Subcutaneous abdominal adipose tissue (tissue), 5 donors: Measurements from ENCODE around the gene NOC2L.
"Not testable (repeated sequence)": the region's sequence is repeated elsewhere in the genome, so short reads cannot be mapped to it uniquely, and the experiment has no call there.

Source experiments
- H3K27ac ChIP-seq: one replicate; pipeline ENCODE4 v1.7.0; 2013; ENCODE audit warnings: low read depth, mild to moderate bottlenecking, inconsistent platforms, low read length, moderate library complexity
- H3K27me3 ChIP-seq, 5 donors: one replicate each; pipeline ENCODE4 v1.7.0; 2013; ENCODE audit warnings: low read length in 5 of 5, inconsistent platforms in 1 of 5; ENCODE audit not compliant: control insufficient read depth in 5 of 5, insufficient read depth in 4 of 5
- H3K36me3 ChIP-seq, 5 donors: one replicate each; pipeline ENCODE4 v1.7.0; 2013; ENCODE audit warnings: low read length in 5 of 5; ENCODE audit not compliant: control insufficient read depth in 5 of 5, insufficient read depth in 5 of 5
- H3K4me1 ChIP-seq, 5 donors: one replicate each; pipeline ENCODE4 v1.7.0; 2013; ENCODE audit warnings: low read length in 5 of 5, mild to moderate bottlenecking in 3 of 5, moderate library complexity in 1 of 5; ENCODE audit not compliant: control insufficient read depth in 5 of 5, insufficient read depth in 5 of 5
- H3K4me3 ChIP-seq, 5 donors: one replicate each; pipeline ENCODE4 v1.7.0; 2013; ENCODE audit warnings: low read length in 5 of 5, low read depth in 1 of 5
- H3K9ac ChIP-seq, 5 donors: one replicate each; pipeline ENCODE4 v1.7.0; 2013; ENCODE audit warnings: low read length in 5 of 5, mild to moderate bottlenecking in 4 of 5, moderate library complexity in 3 of 5
- H3K9me3 ChIP-seq, 5 donors: one replicate each; pipeline ENCODE4 v1.7.0; 2013; ENCODE audit warnings: low read length in 5 of 5; ENCODE audit not compliant: control insufficient read depth in 5 of 5
- donor health status: healthy.
- donor health status: healthy.
- donor health status: healthy.
- donor health status: healthy.
- donor health status: healthy.

The NOC2L gene

DNA sequence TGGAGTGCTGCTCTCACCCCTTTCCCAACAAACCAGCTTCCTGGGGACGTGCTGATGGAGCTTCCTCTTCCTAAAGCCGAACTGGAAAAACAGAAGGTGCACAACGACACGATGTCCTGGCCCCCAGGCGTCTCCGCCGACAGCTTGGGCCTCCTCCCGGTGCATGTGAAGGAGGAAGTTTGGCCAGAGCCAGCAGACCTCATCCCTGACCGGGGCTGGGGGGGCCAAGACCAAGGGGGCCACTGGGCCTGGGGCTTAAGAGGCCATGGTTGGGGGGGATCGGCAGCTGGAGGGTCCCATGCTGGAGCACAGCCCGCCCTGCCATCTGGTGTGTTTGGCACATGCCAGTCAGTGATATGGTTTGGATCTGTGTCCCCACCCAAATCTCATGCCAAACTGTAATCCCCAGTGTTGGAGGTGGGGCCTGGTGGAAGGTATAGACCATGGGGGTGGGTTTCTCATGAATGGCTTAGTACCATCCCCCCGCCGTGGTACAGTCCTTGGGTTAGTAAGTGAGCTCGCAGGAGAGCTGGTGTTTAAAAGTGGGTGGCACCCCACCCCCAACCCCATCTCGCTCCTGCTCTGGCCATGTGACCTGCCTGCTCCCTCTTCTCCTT is 34.4 kb upstream of the NOC2L start:
- Histone ChIP-seq H3K36me3 (no peaks in the 10 kb centered on the region), H3K9me3 (peaks cover 0 to 18% (median 5%) of the 10 kb centered on the region in 5 donors), H3K4me3 (no peak overlapping the region), H3K9ac (no peak overlapping the region), H3K27me3 (peaks cover 0 to 25% (median 18%) of the 10 kb centered on the region in 5 donors), H3K4me1 (peaks cover 0 to 6% (median 2%) of the 10 kb centered on the region in 5 donors), H3K27ac (no peak overlapping the region)

- H3K4me1 ChIP-seq = no peaks in the 10 kb centered on the region
- H3K27me3 ChIP-seq = peaks cover 0 to 14% (median 10%) of the 10 kb centered on the region in 5 donors
- H3K4me3 ChIP-seq = no peak overlapping the region
- H3K36me3 ChIP-seq = no peaks in the 10 kb centered on the region
- H3K9ac ChIP-seq = no peak overlapping the region
- H3K27ac ChIP-seq = no peak overlapping the region
- peaks cover 0 to 18% (median 5%) of the 10 kb centered on the region in 5 donors for H3K9me3 ChIP-seq
Observed at GRCh38 chr1:992362-992761, 33.3 kb upstream of the NOC2L start.

DNA sequence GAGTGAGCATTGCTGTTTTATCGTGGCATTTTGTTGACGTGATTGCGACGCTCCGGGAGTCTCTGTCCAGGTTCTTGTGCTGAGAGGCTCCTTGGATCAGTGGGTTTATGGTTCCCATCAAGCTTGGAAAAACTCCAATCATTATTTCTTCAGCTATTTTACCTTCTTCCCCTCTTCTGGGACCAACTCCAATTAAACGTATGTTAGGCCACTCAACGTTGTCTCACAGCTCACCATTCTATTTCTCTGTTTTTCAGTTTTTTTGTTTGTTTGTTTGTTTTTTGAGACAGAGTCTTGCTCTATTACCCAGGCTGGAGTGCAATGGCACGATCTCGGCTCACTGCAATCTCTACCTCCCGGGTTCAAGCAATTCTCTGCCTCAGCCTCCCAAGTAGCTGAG is 32.8 kb upstream of the NOC2L start:
- Histone ChIP-seq H3K27me3 (peaks cover 0 to 9% (median 6%) of the 10 kb centered on the region in 5 donors), H3K27ac (no peak overlapping the region), H3K9me3 (peaks cover 0 to 18% (median 5%) of the 10 kb centered on the region in 5 donors), H3K36me3 (no peaks in the 10 kb centered on the region), H3K4me1 (no peaks in the 10 kb centered on the region), H3K9ac (no peak overlapping the region), H3K4me3 (no peak overlapping the region)

GRCh38 chr1:991275-991674 is 32.2 kb upstream of the NOC2L start:
- not testable (repeated sequence) for H3K27me3 ChIP-seq, H3K27ac ChIP-seq, H3K36me3 ChIP-seq, H3K4me3 ChIP-seq, H3K4me1 ChIP-seq, H3K9ac ChIP-seq
- H3K9me3 ChIP-seq = peaks cover 0 to 18% (median 5%) of the 10 kb centered on the region in 5 donors

DNA sequence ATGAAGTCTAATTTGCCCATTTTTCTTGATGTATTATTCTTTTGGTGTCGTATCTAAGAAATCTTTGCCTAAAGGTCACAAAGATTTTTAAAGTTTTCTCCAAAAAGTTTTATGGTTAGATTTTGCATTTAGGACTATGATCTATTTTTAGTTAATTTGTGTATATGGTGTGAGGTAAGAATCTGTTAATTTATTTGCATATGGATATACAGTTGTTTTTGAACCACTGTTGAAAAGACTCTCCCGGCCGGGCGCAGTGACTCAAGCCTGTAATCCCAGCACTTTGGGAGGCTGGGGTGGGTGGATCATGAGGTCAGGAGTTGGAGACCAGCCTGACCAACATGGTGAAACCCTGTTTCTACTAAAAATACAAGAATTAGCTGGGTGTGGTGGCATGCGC is 29.0 kb upstream of the NOC2L start:
- Histone ChIP-seq H3K27me3 (peaks cover 0 to 18% (median 11%) of the 10 kb centered on the region in 5 donors), H3K9me3 (peaks cover 0 to 17% (median 5%) of the 10 kb centered on the region in 5 donors)
- not testable (repeated sequence) for H3K4me3 ChIP-seq, H3K27ac ChIP-seq, H3K4me1 ChIP-seq, H3K36me3 ChIP-seq, H3K9ac ChIP-seq

- Histone ChIP-seq H3K4me3 (no peak overlapping the region), H3K36me3 (no peaks in the 10 kb centered on the region), H3K27ac (no peak overlapping the region), H3K4me1 (peaks cover 0 to 2% (median 0%) of the 10 kb centered on the region in 5 donors), H3K9me3 (no peaks in the 10 kb centered on the region), H3K27me3 (peaks cover 0 to 32% (median 29%) of the 10 kb centered on the region in 5 donors), H3K9ac (no peak overlapping the region)
Observed at GRCh38 chr1:985126-985525, 26.1 kb upstream of the NOC2L start.

DNA sequence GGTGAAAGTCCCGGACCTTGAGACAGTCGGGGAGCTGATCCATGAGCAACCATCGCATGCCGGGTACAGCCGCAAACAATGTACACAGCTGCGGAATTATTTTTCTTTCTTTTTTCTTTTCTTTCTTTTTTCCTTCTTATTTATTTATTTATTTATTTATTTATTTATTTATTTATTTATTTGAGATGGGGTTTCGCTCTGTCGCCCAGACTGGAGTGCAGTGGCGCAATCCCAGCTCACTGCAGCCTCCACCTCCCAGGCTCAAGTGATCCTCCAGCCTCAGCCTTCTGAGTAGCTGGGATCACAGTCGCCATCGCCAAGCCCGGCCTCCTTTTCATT is 25.4 kb upstream of the NOC2L start:
- Histone ChIP-seq H3K27me3 (peaks cover 4 to 35% (median 32%) of the 10 kb centered on the region in 5 donors), H3K27ac (no peak overlapping the region), H3K4me3 (no peak overlapping the region)

DNA sequence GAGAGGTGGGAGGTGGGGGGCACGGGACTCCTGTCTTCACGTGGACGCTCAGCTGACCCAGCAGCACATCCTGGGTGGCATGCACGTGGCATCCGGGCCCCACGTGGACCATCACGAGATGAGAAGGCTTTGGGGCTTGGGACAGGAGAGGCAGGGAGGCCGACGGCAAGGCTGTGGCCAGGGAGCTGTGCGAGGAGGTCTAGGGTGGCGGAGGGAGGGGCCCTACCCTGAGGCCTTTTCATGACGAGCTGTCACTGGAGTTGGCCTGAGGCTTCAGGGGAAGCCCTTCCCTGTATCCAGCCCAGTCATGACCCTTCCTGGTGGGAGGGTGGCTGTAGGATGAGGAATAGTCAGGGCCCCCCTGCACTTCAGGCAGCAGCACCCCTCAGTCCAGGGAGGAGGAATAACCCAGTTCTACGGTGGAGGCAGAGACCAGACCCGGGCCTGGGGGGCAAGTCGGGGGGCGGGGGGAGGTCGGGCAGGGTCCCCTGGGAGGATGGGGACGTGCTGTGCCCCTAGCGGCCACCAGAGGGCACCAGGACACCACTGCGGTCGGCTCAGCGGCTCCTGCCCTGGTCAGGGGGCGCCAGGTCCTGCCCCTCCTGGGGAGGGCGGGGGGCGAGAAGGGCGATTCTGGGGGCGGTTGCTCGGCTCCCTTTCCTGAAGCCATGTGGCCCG is 24.9 kb upstream of the NOC2L start:
- Histone ChIP-seq H3K27me3 (peaks cover 4 to 36% (median 32%) of the 10 kb centered on the region in 5 donors), H3K4me1 (peaks cover 0 to 2% (median 0%) of the 10 kb centered on the region in 5 donors), H3K4me3 (no peak overlapping the region), H3K9ac (no peak overlapping the region), H3K27ac (no peak overlapping the region), H3K36me3 (no peaks in the 10 kb centered on the region), H3K9me3 (no peaks in the 10 kb centered on the region)

More for the DNA sequence above, 25.4 kb upstream of the NOC2L start:
- Histone ChIP-seq H3K9me3 (no peaks in the 10 kb centered on the region), H3K9ac (no peak overlapping the region), H3K36me3 (no peaks in the 10 kb centered on the region), H3K4me1 (peaks cover 0 to 2% (median 0%) of the 10 kb centered on the region in 5 donors)

- H3K4me1 ChIP-seq = peaks cover 0 to 5% (median 0%) of the 10 kb centered on the region in 5 donors
- H3K9me3 ChIP-seq = no peaks in the 10 kb centered on the region
- H3K36me3 ChIP-seq = no peaks in the 10 kb centered on the region
- H3K27ac ChIP-seq = no peak overlapping the region
- peaks cover 8 to 44% (median 35%) of the 10 kb centered on the region in 5 donors for H3K27me3 ChIP-seq
- no peak overlapping the region for H3K9ac ChIP-seq
- H3K4me3 ChIP-seq = no peak overlapping the region
Observed at GRCh38 chr1:982765-983436, 23.8 kb upstream of the NOC2L start.

- Histone ChIP-seq H3K27ac (no peak within 1 kb of the TSS), H3K27me3 (peaks cover 8 to 44% (median 35%) of the 10 kb centered on the region in 5 donors), H3K9me3 (no peaks in the 10 kb centered on the region), H3K4me1 (peaks cover 0 to 5% (median 0%) of the 10 kb centered on the region in 5 donors), H3K4me3 (no peak within 1 kb of the TSS), H3K36me3 (no peaks in the 10 kb centered on the region), H3K9ac (no peak within 1 kb of the TSS)
Observed at GRCh38 chr1:981955-982558, 23.0 kb upstream of the NOC2L start, which contains the start of gene PERM1. TSS of gene PERM1 (minus strand) at chr1:982093. CDS start at chr1:981029, 1,064 bp downstream.
